ENCODE data around the gene COPZ1. TPM values are rescaled to one million over a fixed set of nuclear protein-coding genes. Genes with fewer than 3 reads are reported as not detected.

COPZ1 gene
- total and polyA plus RNA-seq, 9 of the 15 experiments (the other 6 are each of a cell fraction or from before 2014, with no cell fraction given), result 137 to 487 (median 233) TPM

- TF ChIP-seq ZNF699 (CRISPR knock-in tag; IDR thresholded peaks at IDR 0.05; ENCODE audit: insufficient replicate concordance), result no peak
- TF ChIP-seq MXI1 (IDR thresholded peaks at IDR 0.05; ENCODE audit: low read depth, low read length), result no peak
- TF ChIP-seq, protein P1, sequence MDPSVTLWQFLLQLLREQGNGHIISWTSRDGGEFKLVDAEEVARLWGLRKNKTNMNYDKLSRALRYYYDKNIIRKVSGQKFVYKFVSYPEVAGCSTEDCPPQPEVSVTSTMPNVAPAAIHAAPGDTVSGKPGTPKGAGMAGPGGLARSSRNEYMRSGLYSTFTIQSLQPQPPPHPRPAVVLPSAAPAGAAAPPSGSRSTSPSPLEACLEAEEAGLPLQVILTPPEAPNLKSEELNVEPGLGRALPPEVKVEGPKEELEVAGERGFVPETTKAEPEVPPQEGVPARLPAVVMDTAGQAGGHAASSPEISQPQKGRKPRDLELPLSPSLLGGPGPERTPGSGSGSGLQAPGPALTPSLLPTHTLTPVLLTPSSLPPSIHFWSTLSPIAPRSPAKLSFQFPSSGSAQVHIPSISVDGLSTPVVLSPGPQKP (CRISPR knock-in tag; IDR thresholded peaks at IDR 0.05), result no peak
- TF ChIP-seq, protein P2, sequence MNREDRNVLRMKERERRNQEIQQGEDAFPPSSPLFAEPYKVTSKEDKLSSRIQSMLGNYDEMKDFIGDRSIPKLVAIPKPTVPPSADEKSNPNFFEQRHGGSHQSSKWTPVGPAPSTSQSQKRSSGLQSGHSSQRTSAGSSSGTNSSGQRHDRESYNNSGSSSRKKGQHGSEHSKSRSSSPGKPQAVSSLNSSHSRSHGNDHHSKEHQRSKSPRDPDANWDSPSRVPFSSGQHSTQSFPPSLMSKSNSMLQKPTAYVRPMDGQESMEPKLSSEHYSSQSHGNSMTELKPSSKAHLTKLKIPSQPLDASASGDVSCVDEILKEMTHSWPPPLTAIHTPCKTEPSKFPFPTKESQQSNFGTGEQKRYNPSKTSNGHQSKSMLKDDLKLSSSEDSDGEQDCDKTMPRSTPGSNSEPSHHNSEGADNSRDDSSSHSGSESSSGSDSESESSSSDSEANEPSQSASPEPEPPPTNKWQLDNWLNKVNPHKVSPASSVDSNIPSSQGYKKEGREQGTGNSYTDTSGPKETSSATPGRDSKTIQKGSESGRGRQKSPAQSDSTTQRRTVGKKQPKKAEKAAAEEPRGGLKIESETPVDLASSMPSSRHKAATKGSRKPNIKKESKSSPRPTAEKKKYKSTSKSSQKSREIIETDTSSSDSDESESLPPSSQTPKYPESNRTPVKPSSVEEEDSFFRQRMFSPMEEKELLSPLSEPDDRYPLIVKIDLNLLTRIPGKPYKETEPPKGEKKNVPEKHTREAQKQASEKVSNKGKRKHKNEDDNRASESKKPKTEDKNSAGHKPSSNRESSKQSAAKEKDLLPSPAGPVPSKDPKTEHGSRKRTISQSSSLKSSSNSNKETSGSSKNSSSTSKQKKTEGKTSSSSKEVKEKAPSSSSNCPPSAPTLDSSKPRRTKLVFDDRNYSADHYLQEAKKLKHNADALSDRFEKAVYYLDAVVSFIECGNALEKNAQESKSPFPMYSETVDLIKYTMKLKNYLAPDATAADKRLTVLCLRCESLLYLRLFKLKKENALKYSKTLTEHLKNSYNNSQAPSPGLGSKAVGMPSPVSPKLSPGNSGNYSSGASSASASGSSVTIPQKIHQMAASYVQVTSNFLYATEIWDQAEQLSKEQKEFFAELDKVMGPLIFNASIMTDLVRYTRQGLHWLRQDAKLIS (CRISPR knock-in tag; IDR thresholded peaks at IDR 0.05), result peak; percentile 42; the same call in 1 of the 2 replicates
- TF ChIP-seq TFAM (CRISPR knock-in tag; conservative IDR thresholded peaks at IDR 0.05), result no peak
- no peak for TF ChIP-seq MEF2D (tag; conservative IDR thresholded peaks at IDR 0.05; ENCODE audit: low read depth)
- TF ChIP-seq ZNF311 (CRISPR knock-in tag; IDR thresholded peaks at IDR 0.05), result no peak
- peak; percentile 35; the same call in 1 of the 2 replicates for TF ChIP-seq ELF4 (CRISPR knock-in tag; IDR thresholded peaks at IDR 0.05)
- TF ChIP-seq ZNF586 (CRISPR knock-in tag; conservative IDR thresholded peaks at IDR 0.05), result no peak
- TF ChIP-seq, protein P3, sequence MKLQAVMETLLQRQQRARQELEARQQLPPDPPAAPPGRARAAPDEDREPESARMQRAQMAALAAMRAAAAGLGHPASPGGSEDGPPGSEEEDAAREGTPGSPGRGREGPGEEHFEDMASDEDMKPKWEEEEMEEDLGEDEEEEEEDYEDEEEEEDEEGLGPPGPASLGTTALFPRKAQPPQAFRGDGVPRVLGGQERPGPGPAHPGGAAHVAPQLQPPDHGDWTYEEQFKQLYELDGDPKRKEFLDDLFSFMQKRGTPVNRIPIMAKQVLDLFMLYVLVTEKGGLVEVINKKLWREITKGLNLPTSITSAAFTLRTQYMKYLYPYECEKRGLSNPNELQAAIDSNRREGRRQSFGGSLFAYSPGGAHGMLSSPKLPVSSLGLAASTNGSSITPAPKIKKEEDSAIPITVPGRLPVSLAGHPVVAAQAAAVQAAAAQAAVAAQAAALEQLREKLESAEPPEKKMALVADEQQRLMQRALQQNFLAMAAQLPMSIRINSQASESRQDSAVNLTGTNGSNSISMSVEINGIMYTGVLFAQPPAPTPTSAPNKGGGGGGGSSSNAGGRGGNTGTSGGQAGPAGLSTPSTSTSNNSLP (IDR thresholded peaks at IDR 0.05; ENCODE audit: borderline replicate concordance, low read depth, low read length), result peak; percentile 40; the same call in 1 of the 2 replicates
- TF ChIP-seq ZNF583 (CRISPR knock-in tag; IDR thresholded peaks at IDR 0.05), result no peak
- no peak for TF ChIP-seq PHF21A (IDR thresholded peaks at IDR 0.05; ENCODE audit: borderline replicate concordance, low read depth)
- TF ChIP-seq, protein P4, sequence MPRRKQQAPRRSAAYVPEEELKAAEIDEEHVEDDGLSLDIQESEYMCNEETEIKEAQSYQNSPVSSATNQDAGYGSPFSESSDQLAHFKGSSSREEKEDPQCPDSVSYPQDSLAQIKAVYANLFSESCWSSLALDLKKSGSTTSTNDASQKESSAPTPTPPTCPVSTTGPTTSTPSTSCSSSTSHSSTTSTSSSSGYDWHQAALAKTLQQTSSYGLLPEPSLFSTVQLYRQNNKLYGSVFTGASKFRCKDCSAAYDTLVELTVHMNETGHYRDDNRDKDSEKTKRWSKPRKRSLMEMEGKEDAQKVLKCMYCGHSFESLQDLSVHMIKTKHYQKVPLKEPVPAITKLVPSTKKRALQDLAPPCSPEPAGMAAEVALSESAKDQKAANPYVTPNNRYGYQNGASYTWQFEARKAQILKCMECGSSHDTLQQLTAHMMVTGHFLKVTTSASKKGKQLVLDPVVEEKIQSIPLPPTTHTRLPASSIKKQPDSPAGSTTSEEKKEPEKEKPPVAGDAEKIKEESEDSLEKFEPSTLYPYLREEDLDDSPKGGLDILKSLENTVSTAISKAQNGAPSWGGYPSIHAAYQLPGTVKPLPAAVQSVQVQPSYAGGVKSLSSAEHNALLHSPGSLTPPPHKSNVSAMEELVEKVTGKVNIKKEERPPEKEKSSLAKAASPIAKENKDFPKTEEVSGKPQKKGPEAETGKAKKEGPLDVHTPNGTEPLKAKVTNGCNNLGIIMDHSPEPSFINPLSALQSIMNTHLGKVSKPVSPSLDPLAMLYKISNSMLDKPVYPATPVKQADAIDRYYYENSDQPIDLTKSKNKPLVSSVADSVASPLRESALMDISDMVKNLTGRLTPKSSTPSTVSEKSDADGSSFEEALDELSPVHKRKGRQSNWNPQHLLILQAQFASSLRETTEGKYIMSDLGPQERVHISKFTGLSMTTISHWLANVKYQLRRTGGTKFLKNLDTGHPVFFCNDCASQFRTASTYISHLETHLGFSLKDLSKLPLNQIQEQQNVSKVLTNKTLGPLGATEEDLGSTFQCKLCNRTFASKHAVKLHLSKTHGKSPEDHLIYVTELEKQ (CRISPR knock-in tag; IDR thresholded peaks at IDR 0.05), result no peak
- no peak for TF ChIP-seq WHSC1 (IDR thresholded peaks at IDR 0.05; ENCODE audit: low read length)
- TF ChIP-seq BRCA1 (IDR thresholded peaks at IDR 0.05), result no peak
- no peak for TF ChIP-seq BRCA1 (CRISPR knock-in tag; IDR thresholded peaks at IDR 0.05)
- TF ChIP-seq RNF2 (IDR thresholded peaks at IDR 0.05), result no peak; the same call in 1 of the 2 replicates
- TF ChIP-seq ZNF584 (CRISPR knock-in tag; IDR thresholded peaks at IDR 0.05; ENCODE audit: low read depth), result no peak
These were observed 38.6 kb upstream of the COPZ1 start (continued) for GRCh38 chr12:54286042-54287030.
